HG03378 (cell line): ENCODE measurements around the gene ALOX5.
A peak's percentile ranks its signal among the peaks of the same experiment; 100 is the strongest.
"Not testable (repeated sequence)": the region's sequence is repeated elsewhere in the genome, so short reads cannot be mapped to it uniquely, and the experiment has no call there.

Experiments
- ATAC-seq: cut with Tn5 transposase; IDR thresholded peaks from one replicate; pipeline ENCODE4 v1.9.1; 2021; ENCODE audit warnings: mild to moderate bottlenecking, moderate library complexity; ENCODE audit not compliant: unreplicated experiment

Gene ALOX5

GRCh38 chr10:45373576-45374349 lies at the start of gene ALOX5:
ALOX5 (plus strand) TSS chr10:45374216; CDS start chr10:45374280, 64 bp downstream.
- no peak for ATAC-seq

GRCh38 chr10:45325116-45325515 lies 48.9 kb upstream of the ALOX5 start:
- no peak for ATAC-seq

DNA sequence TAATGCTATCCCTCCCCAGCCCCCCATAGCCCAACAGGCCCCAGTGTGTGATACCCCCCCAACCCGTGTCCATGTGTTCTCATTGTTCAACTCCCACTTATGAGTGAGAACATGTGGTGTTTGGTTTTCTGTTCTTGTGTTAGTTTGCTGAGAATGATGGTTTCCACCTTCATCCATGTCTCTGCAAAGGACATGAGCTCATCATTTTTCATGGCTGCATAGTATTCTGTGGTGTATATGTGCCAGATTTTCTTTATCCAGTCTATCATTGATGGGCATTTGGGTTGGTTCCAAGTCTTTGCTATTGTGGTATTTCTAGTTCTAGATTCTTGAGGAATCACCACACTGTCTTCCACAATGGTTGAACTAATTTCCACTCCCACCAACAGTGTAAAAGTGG lies 47.2 kb upstream of the ALOX5 start:
- not testable (repeated sequence) for ATAC-seq

- not testable (repeated sequence) for ATAC-seq
These were observed 42.2 kb upstream of the ALOX5 start for GRCh38 chr10:45331824-45332223.

DNA sequence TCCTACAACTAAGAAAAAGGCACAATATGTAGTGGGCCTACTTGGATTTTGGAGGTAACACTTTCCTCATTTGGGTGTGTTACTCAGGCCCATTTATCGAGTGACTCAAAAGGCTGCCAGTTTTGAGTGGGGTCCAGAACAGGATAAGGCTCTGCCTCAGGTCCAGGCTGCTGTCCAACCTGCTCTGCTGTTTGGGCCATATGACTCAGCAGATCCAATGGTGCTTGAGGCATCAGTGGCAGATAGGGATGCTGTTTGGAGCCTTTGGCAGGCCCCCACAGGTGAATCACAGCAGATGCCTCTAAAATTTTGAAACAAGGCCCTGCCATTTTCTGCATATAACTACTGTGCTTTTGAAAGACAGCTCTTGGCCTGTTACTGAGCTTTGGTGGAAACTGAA lies 34.1 kb upstream of the ALOX5 start:
- ATAC-seq, result no peak

- not testable (repeated sequence) for ATAC-seq
These were observed 33.6 kb upstream of the ALOX5 start for GRCh38 chr10:45340420-45340819.

DNA sequence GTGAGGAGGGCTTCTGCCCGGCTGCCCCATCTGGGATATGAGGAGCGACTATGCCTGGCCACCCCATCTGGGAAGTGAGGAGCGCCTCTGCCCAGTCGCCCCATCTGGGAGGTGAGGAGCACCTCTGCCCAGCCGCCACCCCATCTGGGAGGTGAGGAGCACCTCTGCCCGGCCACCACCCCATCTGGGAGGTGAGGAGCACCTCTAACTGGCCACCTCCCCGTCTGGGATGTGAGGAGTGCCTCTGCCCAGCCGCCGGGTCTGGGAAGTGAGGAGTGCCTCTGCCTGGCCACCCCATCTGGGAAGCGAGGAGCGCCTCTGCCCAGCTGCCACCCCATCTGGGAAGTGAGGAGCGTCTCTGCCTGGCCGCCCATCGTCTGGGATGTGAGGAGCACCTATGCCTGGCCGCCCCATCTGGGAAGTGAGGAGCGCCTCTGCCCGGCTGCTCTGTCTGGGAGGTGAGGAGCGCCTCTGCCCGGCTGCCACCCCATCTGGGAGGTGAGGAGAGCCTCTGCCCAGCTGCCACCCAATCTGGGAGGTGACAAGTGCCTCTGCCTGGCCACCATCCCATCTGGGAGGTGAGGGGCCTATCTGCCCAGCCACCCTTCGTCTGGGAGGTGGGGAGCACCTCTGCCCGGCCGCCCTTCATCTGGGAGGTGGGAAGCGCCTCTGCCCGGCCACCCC lies 27.2 kb upstream of the ALOX5 start:
- ATAC-seq, result not testable (repeated sequence)

GRCh38 chr10:45347464-45347863 lies 26.6 kb upstream of the ALOX5 start:
- ATAC-seq, result not testable (repeated sequence)

GRCh38 chr10:45348196-45348765 lies 25.7 kb upstream of the ALOX5 start:
- not testable (repeated sequence) for ATAC-seq

- peak; percentile 55 for ATAC-seq
These were observed 20.8 kb upstream of the ALOX5 start for GRCh38 chr10:45353186-45353585.

GRCh38 chr10:45354261-45354660 lies 19.8 kb upstream of the ALOX5 start:
- ATAC-seq, result no peak

DNA sequence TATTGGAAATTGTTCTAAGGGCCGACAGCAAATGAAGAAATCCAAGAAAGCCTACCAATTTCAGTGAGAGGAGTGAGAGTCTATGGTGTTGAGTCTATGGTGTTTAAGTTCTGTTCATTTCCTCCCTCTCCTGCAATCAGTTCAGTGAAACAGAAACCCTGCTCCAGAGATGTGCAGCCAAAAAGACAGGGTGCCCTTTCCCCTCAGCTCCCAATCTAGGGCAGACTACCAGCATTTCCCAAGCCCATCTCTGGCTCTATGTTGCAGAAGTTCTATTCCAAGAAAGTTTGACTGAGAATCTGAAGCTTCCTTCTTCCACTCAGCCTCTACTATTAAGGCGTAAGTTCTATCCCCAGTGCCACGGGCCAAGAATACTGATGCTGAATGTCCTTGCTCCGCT lies 18.5 kb upstream of the ALOX5 start:
- no peak for ATAC-seq

GRCh38 chr10:45358961-45359360 lies 15.1 kb upstream of the ALOX5 start:
- ATAC-seq, result not testable (repeated sequence)

DNA sequence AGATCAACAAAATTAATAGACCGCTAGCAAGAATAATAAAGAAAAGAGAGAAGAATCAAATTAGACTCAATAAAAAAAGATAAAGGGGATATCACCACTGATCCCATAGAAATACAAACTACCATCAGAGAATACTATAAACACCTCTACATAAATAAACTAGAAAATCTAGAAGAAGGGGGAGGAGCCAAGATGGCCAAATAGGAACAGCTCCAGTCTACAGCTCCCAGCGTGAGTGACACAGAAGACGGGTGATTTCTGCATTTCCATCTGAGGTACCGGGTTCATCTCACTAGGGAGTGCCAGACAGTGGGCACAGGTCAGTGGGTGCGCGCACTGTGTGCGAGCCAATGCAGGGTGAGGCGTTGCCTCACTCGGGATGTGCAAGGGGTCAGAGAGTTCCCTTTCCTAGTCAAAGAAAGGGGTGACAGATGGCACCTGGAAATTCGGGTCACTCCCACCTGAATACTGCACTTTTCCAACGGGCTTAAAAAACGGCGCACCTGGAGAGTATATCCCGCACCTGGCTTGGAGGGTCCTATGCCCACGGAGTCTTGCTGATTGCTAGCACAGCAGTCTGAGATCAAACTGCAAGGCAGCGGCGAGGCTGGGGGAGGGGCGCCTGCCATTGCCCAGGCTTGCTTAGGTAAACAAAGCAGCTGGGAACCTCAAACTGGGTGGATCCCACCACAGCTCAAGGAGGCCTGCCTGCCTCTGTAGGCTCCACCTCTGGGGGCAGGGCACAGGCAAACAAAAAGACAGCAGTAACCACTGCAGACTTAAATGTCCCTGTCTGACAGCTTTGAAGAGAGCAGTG lies 11.8 kb upstream of the ALOX5 start:
- not testable (repeated sequence) for ATAC-seq

DNA sequence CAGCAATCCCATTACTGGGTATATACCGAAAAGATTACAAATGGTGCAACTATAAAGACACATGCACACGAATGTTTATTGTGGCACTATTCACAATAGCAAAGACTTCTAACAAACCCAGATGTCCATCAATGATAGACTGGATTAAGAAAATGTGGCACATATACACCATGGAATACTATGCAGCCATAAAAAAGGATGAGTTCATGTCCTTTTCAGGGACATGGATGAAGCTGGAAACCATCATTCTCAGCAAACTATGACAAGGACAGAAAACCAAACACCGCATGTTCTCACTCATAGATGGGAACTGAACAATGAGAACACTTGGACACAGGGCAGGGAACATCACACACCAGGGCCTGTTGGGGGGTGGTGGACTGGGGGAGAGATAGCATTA lies 6.4 kb upstream of the ALOX5 start:
- ATAC-seq, result not testable (repeated sequence)

- ATAC-seq, result no peak
These were observed 5.8 kb upstream of the ALOX5 start for GRCh38 chr10:45368181-45368580.

DNA sequence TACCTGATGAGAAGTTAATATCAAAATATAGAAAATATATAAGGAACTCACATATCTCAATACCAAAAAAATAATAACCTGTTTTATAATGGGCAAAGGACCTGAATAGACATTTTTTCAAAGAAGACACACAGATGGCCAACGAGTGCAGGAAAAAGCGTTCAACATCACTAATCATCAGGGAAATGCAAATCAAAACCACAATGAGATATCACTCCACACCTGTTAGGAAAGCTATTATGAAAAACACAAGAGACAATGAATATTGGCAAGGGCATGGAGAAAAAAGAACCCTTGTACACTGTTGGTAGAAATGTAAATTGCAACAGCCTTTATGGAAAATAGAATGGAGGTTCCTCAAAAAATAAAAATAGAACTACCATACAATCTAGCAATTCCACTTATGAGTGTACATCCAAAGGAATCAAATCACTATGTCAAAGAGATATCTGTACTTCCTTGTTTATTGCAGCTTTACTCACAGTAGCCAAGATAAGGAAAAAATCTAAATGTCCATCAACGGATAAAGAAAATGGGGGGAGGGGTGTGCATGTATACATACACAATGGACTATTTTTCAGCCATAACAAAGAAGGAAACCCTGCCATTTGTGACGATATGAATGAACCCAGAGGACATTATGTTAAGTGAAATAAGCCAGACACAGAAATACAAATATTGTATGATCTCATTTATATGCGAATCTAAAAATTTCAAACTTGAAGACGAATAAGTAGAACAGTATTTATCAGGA lies 3.6 kb upstream of the ALOX5 start:
- ATAC-seq, result no peak

GRCh38 chr10:45371560-45371959 lies 2.5 kb upstream of the ALOX5 start:
- ATAC-seq, result no peak

DNA sequence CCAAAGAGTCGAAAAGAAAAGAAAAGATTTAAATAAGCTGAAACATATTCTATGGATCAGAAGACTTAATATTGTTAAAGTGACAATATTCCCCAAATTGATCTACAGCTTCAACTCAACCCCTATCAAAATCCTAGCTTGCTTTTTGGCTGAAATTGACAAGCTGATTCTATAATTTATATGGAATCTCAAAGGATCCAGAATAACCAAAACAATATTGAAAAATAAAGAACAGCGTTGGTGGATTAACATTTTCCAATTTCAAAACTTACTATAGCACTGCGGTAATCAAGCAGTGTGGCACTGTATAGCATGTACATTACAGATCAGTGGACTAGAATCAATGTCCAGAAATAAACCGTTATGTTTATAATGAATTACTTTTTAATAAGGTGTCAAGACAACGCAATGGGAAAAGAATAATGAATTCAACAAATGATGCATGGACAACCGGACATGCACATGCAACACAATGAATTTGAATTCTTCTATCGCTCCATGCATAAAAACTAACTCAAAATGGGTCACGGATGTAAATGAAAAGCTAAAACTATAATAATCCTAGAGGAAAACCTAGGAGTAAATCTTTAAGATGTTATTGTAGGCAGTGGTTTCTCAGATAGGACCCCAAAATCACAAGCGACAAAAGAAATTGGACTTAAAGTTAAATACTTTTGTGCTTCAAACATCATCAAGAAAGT lies 1.6 kb upstream of the ALOX5 start:
- no peak for ATAC-seq
